Measurements from ENCODE around the gene SFXN4.
"Not testable (repeated sequence)": the region's sequence is repeated elsewhere in the genome, so short reads cannot be mapped to it uniquely, and the experiment has no call there.

Gene SFXN4

DNA sequence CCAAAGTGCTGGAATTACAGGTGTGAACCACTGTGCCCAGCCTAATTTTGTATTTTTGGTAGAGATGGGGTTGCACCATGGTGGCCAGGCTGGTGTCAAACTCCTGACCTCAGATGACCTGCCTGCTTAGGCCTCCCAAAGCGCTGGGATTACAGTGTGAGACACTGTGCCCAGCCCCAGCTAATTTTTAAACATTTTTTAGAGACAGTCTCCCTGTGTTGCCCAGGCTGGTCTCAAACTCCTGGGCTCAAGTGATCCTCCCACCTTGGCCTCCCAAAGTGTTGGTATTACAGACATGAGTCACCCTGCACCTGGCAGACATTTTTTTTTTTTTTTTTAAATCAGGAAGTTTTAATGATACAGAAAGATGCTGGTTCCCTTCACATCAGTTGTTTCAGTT is 46.1 kb downstream of the SFXN4 start:
- H3K4me3 ChIP-seq (ENCODE audit: low read depth, low read length): no peak overlapping the region
- TF ChIP-seq, protein P1, sequence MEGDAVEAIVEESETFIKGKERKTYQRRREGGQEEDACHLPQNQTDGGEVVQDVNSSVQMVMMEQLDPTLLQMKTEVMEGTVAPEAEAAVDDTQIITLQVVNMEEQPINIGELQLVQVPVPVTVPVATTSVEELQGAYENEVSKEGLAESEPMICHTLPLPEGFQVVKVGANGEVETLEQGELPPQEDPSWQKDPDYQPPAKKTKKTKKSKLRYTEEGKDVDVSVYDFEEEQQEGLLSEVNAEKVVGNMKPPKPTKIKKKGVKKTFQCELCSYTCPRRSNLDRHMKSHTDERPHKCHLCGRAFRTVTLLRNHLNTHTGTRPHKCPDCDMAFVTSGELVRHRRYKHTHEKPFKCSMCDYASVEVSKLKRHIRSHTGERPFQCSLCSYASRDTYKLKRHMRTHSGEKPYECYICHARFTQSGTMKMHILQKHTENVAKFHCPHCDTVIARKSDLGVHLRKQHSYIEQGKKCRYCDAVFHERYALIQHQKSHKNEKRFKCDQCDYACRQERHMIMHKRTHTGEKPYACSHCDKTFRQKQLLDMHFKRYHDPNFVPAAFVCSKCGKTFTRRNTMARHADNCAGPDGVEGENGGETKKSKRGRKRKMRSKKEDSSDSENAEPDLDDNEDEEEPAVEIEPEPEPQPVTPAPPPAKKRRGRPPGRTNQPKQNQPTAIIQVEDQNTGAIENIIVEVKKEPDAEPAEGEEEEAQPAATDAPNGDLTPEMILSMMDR (conservative IDR thresholded peaks at IDR 0.05; ENCODE audit: low read depth, low read length): no peak
- no peak for DNase-seq (ENCODE audit: low read depth)

DNA sequence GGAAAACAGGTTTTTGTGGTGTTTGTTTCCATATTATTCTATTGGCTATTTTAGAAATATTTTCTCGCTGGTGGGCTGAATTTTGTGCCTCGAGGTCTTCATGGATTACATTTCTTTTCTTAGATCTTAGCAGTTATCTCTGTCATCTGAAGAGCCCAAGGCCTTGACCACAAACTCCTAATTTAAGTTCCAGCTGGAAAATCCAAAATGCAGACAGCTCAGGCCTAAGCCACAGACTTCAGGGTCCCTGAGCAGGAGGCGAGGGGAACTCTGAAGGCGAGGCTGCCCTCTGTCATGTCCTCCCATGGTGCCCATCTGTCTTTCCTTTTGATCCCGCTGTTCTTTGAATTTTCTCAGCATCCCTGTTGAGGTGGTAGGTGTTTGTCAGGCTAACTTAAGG is 47.3 kb downstream of the SFXN4 start:
- TF ChIP-seq, protein P1 (conservative IDR thresholded peaks at IDR 0.05; ENCODE audit: low read depth, low read length): no peak
- H3K4me3 ChIP-seq (ENCODE audit: low read depth, low read length): no peak overlapping the region
- no peak for DNase-seq (ENCODE audit: low read depth)

DNA sequence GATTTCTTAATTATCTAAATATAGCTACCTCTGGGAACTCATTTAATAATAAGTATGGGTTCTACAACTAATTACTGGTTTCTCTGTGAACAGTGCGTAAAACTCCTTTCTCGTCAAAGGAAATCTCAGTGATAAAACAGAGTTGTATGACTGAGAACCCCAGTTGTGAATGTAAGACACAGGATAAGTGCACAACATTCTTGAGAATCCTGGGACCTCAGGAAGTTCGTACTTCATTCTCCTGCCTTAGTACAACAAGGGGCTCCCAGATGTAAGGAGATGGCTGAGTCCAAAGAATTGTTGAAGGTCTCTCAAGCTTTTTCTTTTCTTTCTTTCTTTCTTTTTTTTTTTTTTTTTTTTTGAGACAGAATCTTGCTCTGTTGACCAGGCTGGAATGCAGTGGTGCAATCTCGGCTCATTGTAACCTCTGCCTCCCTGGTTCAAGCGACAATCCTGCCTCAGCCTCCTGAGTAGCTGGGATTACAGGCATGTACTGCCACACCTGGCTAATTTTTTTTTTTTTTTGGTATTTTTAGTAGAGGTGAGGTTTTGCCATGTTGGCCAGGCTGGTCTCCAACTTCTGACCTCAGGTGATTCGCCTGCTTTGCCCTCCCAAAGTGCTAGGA is 49.1 kb downstream of the SFXN4 start:
- DNase-seq (ENCODE audit: low read depth): peak; percentile 45
- TF ChIP-seq, protein P1 (conservative IDR thresholded peaks at IDR 0.05; ENCODE audit: low read depth, low read length): no peak
- no peak overlapping the region for H3K4me3 ChIP-seq (ENCODE audit: low read depth, low read length)

DNA sequence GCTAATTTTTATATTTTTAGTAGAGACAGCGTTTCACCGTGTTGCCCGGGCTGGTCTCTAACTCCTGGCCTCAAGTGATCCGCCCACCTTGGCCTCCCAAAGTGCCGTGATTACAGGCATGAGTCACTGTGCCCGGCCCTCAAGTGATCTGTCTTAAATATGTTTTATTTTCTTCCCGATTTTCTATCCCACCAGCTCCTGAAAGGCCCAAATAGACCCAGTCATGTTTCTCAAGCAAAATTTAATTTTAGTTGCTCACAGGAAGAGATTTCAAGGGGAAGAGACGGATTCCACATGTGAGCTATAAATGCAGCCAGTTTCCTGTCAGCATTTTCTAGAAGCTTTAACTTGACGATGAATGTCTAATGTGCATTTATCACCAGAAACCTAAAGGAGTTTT is 49.6 kb downstream of the SFXN4 start:
- TF ChIP-seq, protein P1 (conservative IDR thresholded peaks at IDR 0.05; ENCODE audit: low read depth, low read length): no peak
- no peak overlapping the region for H3K4me3 ChIP-seq (ENCODE audit: low read depth, low read length)
- DNase-seq (ENCODE audit: low read depth): no peak

DNA sequence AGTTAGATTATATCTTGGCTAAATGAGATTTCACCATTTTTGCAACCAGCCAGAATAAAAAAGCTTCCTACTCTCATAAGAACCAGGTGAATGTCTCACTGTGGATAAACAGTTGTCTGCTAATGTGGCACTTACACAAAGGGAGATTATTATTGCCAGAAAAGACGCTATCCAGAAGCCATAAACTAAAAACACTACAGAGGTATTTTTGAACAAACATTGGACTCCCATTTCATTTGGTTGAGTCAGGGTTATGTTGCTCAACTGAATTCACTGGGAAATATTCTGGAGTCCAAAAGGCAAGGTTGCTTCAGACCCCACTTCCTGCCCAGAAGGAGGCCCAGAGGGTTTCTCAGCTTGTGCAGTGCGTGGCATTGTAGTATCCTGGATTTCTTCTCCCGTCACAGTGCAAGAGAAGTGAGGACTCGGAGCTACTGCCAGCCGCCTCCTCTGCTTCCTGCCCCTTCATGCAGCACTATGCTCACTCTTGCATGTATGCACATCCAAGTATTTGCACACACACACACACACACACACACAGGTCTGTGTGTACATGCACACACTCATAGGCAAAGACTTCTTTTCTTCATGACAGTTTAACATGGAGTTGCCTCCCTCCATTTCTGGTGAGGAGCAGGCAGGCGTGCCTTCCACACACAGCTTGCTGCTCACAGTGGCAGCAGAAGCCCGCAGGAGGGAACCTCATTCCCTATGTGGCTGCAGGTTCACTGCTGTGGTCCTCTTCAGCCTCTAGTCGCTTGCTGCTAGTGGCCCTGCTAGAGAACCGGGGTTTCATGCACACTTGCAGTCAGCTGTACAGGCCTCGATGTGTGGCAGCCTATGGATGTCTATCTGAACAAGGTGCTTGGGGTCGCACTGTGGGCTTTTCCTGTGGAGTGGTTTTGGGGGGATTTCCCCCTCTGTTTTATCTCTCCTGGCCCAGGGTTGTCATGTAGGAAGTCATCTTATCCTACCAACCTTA is 51.5 kb downstream of the SFXN4 start:
- H3K4me3 ChIP-seq (ENCODE audit: low read depth, low read length): no peak overlapping the region
- TF ChIP-seq, protein P1 (conservative IDR thresholded peaks at IDR 0.05; ENCODE audit: low read depth, low read length): peak; percentile 10
- DNase-seq (ENCODE audit: low read depth): peak; percentile 97

DNA sequence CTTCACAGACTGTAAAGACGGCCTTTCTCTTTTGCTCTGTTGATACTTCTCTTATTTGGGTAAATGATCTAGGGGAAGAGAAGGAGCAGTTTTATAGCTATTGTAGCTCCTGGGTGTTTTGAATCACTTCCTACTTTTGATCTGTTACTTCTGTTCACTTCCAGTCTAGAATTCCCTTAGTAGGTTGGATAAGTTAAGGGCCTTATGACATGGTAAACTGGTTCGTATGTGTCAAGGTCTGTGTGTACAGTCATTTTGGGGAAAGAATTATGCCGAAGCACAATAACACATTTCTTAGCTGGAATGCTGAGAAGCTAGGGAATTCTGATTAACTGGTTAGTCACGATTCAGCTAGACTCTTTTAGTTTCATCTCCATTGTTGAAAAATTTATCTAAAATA is 53.5 kb downstream of the SFXN4 start:
- H3K4me3 ChIP-seq (ENCODE audit: low read depth, low read length): no peak overlapping the region

DNA sequence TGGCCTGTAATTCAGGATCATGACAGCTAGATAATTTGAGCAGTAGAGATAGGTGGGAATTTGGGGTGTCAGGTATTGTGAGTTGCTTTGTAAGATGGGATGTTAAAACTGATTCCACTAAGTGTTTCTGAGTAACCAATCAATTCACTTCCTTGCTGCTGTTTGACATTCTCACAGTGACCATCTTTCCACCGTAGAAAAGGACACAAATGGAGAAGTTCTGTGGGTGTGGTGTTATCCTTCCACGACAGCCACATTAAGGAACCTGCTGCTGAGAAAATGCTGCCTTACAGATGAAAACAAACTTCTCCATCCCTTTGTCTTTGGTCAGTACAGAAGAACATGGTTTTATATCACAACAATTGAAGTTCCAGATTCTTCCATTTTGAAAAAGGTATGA is 57.7 kb downstream of the SFXN4 start:
- not testable (repeated sequence) for DNase-seq (ENCODE audit: low read depth); H3K4me3 ChIP-seq (ENCODE audit: low read depth, low read length)

More for the DNA sequence above, 53.5 kb downstream of the SFXN4 start:
- no peak for DNase-seq (ENCODE audit: low read depth)
- TF ChIP-seq, protein P1 (conservative IDR thresholded peaks at IDR 0.05; ENCODE audit: low read depth, low read length): no peak

DNA sequence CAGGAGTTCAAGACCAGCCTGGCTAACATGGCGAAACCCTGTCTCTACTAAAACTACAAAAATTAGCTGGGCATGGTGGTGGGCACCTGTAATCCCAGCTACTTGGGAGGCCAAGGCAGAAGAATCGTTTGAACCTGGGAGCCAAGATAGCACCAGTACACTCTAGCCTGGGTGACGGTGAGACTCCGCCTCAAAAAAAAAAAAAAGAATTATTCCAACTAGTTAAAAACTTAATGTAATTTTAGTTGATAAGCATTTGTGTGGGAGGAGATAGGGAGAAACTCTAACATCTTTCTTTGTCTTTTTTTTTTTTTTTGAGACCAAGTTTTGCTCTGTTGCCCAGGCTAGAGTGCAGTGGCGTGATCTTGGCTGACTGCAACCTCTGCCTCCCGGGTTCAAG is 58.4 kb downstream of the SFXN4 start:
- not testable (repeated sequence) for DNase-seq (ENCODE audit: low read depth)

DNA sequence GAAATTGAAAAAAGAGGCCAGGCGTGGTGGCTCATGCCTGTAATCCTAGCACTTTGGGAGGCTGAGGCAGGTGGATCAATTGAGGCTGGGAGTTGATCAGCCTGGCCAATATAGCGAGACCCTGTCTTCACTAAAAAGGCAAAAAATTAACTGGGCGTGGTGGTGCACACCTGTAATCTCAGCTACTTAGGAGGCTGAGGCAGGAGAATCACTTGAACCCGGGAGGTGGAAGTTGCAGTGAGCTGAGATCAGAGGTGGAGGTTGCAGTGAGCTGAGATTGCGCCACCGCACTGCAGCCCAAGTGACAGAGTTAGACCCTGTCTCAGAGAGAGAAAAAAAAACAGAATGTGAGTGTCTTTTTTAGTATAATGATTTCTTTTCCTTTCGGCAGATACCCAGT is 59.6 kb downstream of the SFXN4 start:
- not testable (repeated sequence) for H3K4me3 ChIP-seq (ENCODE audit: low read depth, low read length); DNase-seq (ENCODE audit: low read depth)

More for the DNA sequence above, 58.4 kb downstream of the SFXN4 start:
- not testable (repeated sequence) for H3K4me3 ChIP-seq (ENCODE audit: low read depth, low read length)
